GM12891 (cell line): Measurements from ENCODE around the gene CLIP4.

Experiments
- DNase-seq: peaks from one replicate; pipeline ENCODE4 v3.0.0; 2011; ENCODE audit warnings: low spot score; ENCODE audit not compliant: insufficient read length
- FAIRE-seq: peaks from 2 replicates; lab custom pipeline; 2011; peaks lifted over from hg19 to GRCh38; lab: Jason Lieb, UNC
- PAX5 ChIP-seq: IDR thresholded peaks from 2 replicates; pipeline ENCODE4 v1.6.1; 2011; ENCODE audit warnings: low read length, moderate library complexity, mild to moderate bottlenecking; ENCODE audit not compliant: insufficient read depth, severe bottlenecking
- POLR2A ChIP-seq: IDR thresholded peaks from 2 replicates; pipeline ENCODE4 v1.6.1; 2011; ENCODE audit warnings: low read depth, low read length, control low read depth
- POLR2AphosphoS5 ChIP-seq: IDR thresholded peaks from 2 replicates; pipeline ENCODE4 v1.6.1; 2011; ENCODE audit warnings: low read depth, low read length, control low read depth
- POU2F2 ChIP-seq: IDR thresholded peaks from 2 replicates; pipeline ENCODE4 v1.6.1; 2011; ENCODE audit warnings: low read depth, mild to moderate bottlenecking, control low read depth, low read length, moderate library complexity
- SPI1 ChIP-seq: IDR thresholded peaks from 2 replicates; pipeline ENCODE4 v1.6.1; 2011; ENCODE audit warnings: low read depth, low read length, control low read depth
- TAF1 ChIP-seq: IDR thresholded peaks from 2 replicates; pipeline ENCODE4 v1.6.1; 2011; ENCODE audit warnings: low read depth, low read length, control low read depth

Gene CLIP4

DNA sequence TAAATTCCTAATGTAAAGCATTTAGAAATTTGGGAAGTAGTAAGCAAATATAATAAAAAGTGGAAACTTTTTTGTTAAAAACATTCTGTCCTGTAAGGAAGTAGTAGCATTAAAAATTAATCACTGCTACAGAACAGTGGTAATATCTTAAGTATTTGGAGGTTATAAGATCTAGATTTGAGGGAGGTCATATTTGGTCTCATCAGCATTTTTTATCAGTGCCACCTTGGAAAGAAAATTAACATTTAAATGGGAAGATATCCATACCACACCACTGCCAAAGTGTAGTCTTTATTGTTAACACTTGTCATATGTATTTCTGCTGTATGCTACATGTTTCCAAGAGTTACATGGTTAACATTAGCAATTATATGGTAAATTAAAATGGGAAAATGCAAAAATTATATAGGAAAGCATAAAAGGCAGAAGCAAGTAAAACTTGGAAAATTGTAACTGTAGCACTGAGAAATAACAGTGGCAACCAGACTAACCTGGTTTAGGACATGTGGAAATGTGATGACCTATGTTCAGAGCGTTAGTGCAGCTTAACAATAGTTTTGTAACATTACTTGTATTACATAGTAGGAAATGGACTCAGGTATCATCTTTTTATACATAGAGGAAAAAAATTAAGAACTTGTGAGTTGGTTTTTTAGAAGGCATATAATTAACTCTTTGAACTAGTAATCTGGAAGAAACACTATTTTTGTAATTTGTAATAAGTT, 47.2 kb downstream of the CLIP4 start:
- FAIRE-seq (no peak), DNase-seq (no peak)
- TF ChIP-seq POU2F2 (no peak), PAX5 (no peak), TAF1 (no peak), POLR2AphosphoS5 (no peak), POLR2A (no peak), SPI1 (no peak)

DNA sequence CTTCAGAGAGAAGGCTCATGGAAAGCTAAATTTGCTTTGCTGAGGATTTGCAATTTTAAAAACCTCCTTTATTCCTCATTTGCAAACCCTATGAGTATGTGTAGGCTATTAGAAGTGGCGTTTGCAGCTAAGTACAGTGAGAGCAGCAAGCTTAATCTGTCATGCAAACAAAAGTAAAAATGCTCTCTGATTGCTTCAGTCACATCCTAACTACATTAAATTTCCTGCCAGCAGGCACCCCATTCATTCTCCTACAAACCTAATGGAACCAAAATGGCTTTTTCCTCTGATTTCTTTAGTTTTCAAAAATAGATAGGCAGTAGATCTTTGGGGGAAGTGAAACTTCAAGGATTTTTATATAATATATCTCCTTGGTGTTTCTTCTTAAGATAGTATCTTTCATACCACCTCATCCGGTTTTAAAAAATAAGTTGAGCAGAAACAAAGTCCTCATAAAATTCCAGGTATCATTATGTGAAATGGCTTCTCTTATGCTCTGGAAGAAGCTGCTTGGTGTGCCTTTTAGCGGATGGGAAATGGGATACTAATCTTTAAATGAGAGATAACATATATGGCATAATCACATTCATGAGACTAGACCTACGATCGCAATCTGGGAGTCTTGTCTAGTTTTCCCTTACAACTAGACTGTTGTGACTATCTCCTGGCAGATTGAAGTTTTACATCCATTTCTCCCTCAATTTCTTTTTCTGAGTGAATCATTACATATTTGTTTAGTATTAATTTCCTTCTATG, 49.1 kb downstream of the CLIP4 start:
- DNase-seq (no peak), FAIRE-seq (no peak)
- TF ChIP-seq PAX5 (no peak), POLR2AphosphoS5 (no peak), POLR2A (no peak)

DNA sequence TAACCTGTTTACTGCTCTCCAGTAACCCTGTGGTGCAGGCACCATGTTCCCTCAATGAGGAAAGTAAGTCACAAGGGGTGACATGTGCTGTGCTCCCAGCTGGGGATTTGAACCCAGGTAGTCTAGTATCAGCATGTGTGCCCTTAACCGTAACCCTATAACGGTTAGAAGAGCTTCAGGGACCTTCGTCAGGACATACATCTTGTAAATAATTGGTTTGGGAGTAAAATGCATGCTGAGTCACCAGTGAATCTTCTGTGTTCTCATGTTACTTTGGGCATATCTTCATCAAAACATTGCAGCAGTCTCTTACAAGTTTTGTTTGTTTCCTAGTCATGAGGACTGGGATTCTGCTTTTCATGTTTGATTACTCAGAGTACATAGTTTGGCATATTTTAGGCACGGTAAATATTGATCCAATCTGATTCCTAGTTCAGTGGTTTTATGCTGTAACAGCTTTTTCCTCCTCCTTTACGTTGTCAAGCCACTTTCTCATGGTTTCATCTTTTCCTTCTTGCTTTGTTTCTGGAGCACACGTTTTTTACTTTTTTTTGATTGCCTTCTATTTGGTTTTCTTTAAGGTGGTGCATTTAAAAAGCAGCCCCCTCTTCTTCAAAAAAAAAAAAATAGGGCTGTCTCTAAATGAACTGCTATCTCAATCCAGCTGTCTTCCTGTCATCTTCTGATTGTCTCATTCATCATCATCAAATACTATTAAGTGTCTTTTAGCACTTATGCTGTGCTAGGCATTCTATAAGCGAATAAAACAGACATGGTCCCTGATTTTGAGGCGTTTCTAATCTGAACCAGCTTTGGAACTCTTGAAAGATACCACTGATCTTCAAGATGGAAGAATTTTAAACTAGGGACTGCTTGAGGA, 50.4 kb downstream of the CLIP4 start:
- no peak for TF ChIP-seq POLR2A
- no peak for TF ChIP-seq TAF1
- TF ChIP-seq SPI1: no peak
- TF ChIP-seq POLR2AphosphoS5: no peak
- TF ChIP-seq PAX5: no peak
- TF ChIP-seq POU2F2: no peak
- no peak for FAIRE-seq
- no peak for DNase-seq

DNA sequence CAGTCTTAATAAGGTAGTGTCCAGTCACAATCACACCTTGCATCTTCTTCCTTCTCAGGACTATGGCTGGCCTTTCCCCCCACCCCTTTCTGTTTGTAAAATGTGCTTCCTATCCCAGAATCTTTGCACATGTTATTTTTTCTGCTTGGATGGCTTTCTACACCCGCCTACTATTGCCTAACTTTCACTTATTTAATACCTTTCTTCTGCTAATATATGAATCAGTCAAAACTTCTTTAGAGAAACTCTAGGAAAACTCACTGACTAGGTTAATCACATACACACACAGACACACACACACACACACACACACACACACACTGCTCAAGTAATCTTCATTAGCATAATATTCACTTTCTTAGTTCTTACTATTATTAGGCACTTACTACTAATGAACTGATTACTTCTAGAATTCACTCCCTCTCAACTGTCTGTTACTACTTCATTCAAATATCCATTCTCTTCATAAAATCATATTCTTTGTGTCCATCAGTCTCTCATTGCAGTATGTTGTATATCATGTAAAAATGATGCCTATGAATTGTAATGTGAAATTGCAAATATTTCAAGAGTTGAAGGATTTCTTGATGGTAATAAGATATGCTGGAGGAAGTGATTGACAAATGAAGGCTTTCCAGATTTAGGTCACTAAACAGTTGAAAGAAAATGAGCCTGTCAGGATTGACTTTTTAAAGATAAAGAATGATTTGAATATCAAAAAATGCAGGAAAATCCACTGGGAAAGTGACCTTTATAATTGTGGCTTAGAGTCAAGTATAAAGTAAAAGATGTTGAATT, 51.2 kb downstream of the CLIP4 start:
- DNase-seq (no peak), FAIRE-seq (no peak)
- TF ChIP-seq POLR2AphosphoS5 (no peak), PAX5 (no peak), POLR2A (no peak), POU2F2 (no peak), TAF1 (no peak), SPI1 (no peak)

DNA sequence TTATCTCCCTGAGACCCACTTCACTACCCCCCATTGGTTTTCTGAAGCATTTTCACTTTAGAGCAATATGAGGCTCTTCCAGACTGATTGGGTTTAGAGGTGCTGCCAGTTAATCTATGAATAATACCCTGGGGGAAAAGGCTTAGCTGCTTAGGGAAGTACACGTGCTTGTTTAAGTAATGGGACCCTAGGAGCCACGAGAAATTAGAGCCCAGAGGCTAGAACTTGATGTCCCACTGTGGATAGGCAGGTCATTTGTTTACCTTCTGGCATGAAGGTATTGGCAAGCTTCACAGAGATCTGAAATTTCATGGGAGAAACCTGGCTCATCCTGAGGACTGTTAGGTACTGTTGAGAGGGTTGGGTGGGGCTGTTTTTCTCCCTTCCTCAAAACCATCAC, 59.7 kb downstream of the CLIP4 start:
- TF ChIP-seq TAF1 (no peak), POLR2A (no peak), PAX5 (no peak), SPI1 (no peak), POLR2AphosphoS5 (no peak), POU2F2 (no peak)
- DNase-seq (no peak), FAIRE-seq (no peak)

DNA sequence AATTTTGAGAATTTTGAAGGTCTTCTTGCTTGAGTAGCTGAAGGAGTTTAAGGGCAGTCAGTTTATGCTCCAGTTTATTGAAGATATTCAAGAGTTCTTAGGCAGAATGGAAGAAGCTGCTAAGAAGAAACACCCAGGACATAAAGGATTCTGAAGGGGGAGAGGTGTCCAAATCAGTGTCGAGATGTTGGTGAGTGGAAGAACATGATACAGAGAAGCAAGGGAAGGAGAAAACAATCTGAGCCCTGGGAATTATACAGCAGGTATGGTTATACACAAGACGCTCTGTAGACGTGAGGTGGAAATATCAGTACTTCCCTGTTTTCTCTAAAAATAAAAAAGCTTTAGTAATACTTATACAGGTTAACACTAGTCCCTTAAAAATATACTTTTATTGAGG, 60.1 kb downstream of the CLIP4 start:
- no peak for TF ChIP-seq SPI1
- no peak for TF ChIP-seq POLR2AphosphoS5
- TF ChIP-seq TAF1: no peak
- no peak for TF ChIP-seq POLR2A
- no peak for TF ChIP-seq PAX5
- TF ChIP-seq POU2F2: no peak
- no peak for FAIRE-seq
- no peak for DNase-seq

DNA sequence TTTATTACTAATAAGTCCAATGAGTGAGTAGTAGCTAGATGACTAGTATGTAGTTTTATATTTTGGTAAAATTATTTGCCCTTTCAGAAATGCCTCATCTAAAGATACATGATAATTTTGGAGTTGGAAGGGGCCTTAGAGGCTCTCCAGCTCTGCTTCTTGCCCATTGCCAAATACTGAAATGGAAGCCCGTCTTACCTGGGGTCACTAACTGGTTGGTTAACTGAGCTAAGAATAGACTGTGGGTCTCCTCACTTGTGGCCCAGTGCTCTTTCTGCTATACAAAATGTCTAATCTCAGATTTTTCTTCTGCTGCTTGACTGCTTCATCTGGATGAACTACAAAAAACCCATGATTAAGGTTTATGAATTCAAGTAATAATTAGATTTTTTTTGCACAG, 67.1 kb downstream of the CLIP4 start:
- no peak for TF ChIP-seq POU2F2
- TF ChIP-seq PAX5: no peak
- no peak for TF ChIP-seq POLR2AphosphoS5
- no peak for TF ChIP-seq POLR2A
- no peak for TF ChIP-seq TAF1
- TF ChIP-seq SPI1: no peak
- DNase-seq (no peak), FAIRE-seq (no peak)

DNA sequence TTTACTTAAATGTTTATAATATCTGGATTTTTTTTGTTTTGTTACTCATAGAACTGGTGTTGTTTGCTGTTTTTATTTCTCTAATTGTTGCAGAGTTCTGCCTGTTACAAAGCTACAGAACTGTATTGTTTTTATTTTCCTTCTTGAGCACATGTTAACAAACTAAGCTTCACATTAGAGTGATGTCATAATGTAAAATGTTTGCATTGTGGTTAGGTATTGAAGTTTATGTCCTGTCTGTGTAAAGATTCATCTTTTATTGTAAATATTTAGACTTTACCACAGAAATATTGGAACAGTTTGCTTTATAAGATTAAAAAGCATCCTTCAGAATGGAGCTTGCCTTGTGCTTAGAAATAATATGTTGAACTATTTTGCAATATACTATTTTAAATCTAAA, 67.7 kb downstream of the CLIP4 start:
- no peak for FAIRE-seq
- DNase-seq: no peak
- TF ChIP-seq POU2F2 (no peak), TAF1 (no peak), POLR2A (no peak), SPI1 (no peak), PAX5 (no peak), POLR2AphosphoS5 (no peak)

DNA sequence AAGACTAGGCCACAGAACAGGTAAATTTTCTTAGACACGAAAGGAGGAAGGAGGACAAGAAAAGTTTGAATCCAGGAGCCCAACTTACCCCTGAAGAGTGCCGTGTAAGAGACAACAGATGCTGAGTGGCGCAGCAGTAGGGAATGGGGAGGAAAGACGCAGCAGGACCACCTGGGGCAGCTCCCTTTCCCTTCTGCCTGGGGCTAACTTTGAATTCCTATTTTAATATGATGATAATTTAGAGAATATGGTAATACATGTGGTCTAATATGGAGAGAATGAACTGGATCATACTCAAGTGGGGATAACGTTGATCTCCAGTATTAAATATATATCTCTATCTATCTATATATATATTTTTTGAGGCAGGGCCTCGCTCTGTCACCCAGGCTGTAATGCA, 69.3 kb downstream of the CLIP4 start:
- TF ChIP-seq TAF1 (no peak), SPI1 (no peak), PAX5 (no peak), POU2F2 (no peak), POLR2A (no peak), POLR2AphosphoS5 (no peak)
- FAIRE-seq (peak; percentile 69), DNase-seq (no peak)
